SH-SY5Y (cell line): Measurements from ENCODE around the gene ALDH1A2.

Experiments
- GATA2 ChIP-seq: IDR thresholded peaks from 2 replicates; pipeline ENCODE4 v1.6.1; 2011; ENCODE audit warnings: mild to moderate bottlenecking, low read depth, low read length
- GATA3 ChIP-seq: IDR thresholded peaks from 2 replicates; pipeline ENCODE4 v1.6.1; 2011; ENCODE audit warnings: low read depth, mild to moderate bottlenecking, low read length, moderate library complexity

DNA sequence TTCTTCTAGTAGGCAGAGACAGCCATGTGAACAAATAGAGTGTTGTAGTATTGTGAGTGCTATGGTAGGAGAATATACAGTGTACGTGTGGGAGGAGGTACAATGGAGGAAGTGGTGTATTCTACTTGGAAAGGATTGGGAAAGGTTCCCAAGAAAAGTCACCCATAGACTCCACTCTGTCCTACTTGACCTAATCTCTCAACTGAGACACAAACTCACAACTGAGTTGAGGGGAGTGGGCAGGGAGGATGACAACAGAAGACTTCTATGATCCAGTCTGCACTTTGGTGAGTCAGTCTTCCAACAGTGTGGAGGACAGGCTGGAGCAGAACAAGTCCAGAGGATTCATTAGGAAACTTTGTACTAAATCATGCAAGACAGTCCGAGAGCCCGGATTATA lies 43.9 kb upstream of the ALDH1A2 start:
- TF ChIP-seq GATA2 = no peak
- no peak for TF ChIP-seq GATA3
